Colonic mucosa (tissue), 4 donors: ENCODE results near the gene UBL3. TPM values are rescaled to one million over a fixed set of nuclear protein-coding genes. Genes with fewer than 3 reads are reported as not detected.

ENCODE experiments used
- DNase-seq: peaks from one replicate; pipeline ENCODE4 v3.0.0-alpha.2; 2020
- H3K27ac ChIP-seq: fragments of 200-600 bp; one replicate; pipeline ENCODE4 v1.8.0; 2021
- H3K27me3 ChIP-seq: fragments of 200-600 bp; one replicate; pipeline ENCODE4 v1.8.0; 2021
- H3K36me3 ChIP-seq: fragments of 200-600 bp; one replicate; pipeline ENCODE4 v1.8.0; 2021
- H3K4me1 ChIP-seq: fragments of 200-600 bp; one replicate; pipeline ENCODE4 v1.8.0; 2021; ENCODE audit warnings: mild to moderate bottlenecking
- H3K4me3 ChIP-seq: fragments of 200-600 bp; one replicate; pipeline ENCODE4 v1.8.0; 2021
- H3K9ac ChIP-seq, 2 donors: one replicate each; pipeline ENCODE4 v1.7.0; 2013; ENCODE audit warnings: control low read depth in 2 of 2, low read depth in 2 of 2, low read length in 2 of 2
- H3K9me3 ChIP-seq: fragments of 200-600 bp; one replicate; pipeline ENCODE4 v1.8.0; 2021
- intact Hi-C: fragments of 100-400 bp; cut with DNase I; formaldehyde crosslinking; loops from one replicate; pipeline ENCODE4 v1.14.1; 2022
- total RNA-seq, 2 donors: library from RNA; stranded (reverse); fragmentation: NEBNext Ultra II Directional in 1 of 2; extraction: Animal tissue kit (Norgen Biotek cat#: 25700) in 1 of 2; gene quantifications; one replicate each; pipeline ENCODE4 v1.2.1, GENCODE V29; 2021
- TF ChIP-seq, protein P1 (sequence below): fragments of 200-600 bp; IDR thresholded peaks from one replicate; pipeline ENCODE4 v1.8.0; 2022; ENCODE audit warnings: antibody characterized with exemption, mild to moderate bottlenecking
- donor health status: healthy.
- donor health status: DM: no; HTN: no; CAD: no.
- donor health status: DM: no; HTN: no; CAD: no.

Gene UBL3
- total RNA-seq, 2 donors from 2014 or later = 30.0 to 50.3 TPM

DNA sequence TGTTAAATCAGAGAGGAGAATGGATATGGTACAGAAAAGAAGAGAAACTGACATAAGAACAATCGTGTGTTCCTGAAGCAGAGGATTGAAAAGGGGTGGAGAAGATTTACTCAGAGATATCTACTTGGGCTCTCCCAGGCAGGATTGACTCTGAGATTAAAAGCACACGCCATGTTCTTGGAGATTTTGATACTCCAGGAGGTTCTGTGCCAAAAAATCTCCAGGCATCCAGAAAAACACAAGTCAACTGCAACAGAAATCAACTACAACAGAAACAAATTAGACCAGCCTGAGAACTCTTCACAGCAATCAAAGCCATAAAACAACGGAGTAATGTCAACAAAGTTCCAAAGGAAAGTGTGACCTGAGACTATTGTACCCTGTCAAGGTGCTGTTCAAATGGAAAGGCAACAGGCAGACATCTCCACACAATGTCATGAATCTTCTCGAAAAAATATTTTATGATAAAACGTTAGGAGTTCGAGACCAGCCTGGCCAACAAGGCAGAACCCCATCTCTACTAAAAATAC lies 104.2 kb downstream of the UBL3 start:
- no peaks in the 10 kb centered on the region for H3K27me3 ChIP-seq
- no peak for DNase-seq
- H3K36me3 ChIP-seq = no peaks in the 10 kb centered on the region
- no peak overlapping the region for H3K4me3 ChIP-seq
- intact Hi-C loops = no loop called here
- H3K9me3 ChIP-seq = no peaks in the 10 kb centered on the region
- TF ChIP-seq, protein P1, sequence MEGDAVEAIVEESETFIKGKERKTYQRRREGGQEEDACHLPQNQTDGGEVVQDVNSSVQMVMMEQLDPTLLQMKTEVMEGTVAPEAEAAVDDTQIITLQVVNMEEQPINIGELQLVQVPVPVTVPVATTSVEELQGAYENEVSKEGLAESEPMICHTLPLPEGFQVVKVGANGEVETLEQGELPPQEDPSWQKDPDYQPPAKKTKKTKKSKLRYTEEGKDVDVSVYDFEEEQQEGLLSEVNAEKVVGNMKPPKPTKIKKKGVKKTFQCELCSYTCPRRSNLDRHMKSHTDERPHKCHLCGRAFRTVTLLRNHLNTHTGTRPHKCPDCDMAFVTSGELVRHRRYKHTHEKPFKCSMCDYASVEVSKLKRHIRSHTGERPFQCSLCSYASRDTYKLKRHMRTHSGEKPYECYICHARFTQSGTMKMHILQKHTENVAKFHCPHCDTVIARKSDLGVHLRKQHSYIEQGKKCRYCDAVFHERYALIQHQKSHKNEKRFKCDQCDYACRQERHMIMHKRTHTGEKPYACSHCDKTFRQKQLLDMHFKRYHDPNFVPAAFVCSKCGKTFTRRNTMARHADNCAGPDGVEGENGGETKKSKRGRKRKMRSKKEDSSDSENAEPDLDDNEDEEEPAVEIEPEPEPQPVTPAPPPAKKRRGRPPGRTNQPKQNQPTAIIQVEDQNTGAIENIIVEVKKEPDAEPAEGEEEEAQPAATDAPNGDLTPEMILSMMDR = no peak
- H3K4me1 ChIP-seq = peaks cover 4% of the 10 kb centered on the region
- H3K27ac ChIP-seq = no peak overlapping the region
- no peak overlapping the region for H3K9ac ChIP-seq

DNA sequence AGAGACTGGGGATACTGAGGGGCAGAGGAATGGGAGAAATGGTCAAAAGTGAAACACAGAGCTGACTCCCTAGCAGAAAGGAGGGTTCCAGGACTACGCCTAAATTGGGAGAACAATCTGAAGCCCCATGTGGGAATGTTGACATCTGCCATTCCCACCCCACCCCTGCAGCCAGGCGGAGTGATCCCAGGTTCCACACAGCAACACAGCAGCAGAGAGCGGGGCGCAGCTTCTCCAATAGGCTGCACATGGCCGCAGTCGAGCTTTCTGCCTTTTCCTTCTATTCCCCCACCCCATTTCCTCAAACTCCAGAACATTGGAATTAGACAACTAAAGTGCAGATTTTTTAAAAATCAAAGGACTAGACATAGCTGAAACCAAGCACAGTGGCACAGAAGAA lies 104.7 kb downstream of the UBL3 start:
- H3K9me3 ChIP-seq = no peaks in the 10 kb centered on the region
- H3K27me3 ChIP-seq = no peaks in the 10 kb centered on the region
- intact Hi-C loops = no loop called here
- peaks cover 4% of the 10 kb centered on the region for H3K4me1 ChIP-seq
- no peak overlapping the region for H3K9ac ChIP-seq
- no peak for DNase-seq
- no peaks in the 10 kb centered on the region for H3K36me3 ChIP-seq
- H3K27ac ChIP-seq = no peak overlapping the region
- H3K4me3 ChIP-seq = no peak overlapping the region
- TF ChIP-seq, protein P1 = no peak

DNA sequence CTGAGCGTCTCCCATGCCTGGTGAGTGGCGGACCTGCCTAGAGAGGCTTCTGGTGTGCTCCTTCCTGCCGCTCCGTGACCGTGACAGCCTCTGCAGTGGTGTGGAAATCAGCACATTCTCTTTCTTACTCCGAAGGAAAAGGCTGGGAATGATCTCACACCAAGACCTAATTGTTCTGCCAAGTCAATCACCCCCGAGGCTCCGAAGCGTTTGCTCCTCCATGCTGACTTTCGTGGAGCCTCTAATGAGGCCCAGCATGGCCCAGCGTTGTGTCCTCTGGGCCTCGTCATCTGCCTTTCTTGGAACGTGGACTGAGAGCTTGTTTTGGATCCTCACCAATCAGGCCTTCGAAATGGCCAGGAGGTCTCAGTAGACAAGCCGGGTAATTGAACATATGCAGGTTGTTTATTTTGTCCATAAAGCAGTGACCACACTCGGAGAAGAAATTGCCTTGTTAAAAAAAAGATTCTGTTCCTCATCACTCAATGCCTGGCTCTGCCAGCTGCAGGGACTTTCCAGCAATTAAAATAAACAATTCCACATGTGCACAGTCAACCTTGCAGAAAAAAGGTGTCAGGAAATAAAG lies 107.1 kb downstream of the UBL3 start:
- H3K9ac ChIP-seq = no peak overlapping the region
- DNase-seq = no peak
- intact Hi-C loops = no loop called here
- peaks cover 4% of the 10 kb centered on the region for H3K4me1 ChIP-seq
- TF ChIP-seq, protein P1 = no peak
- H3K9me3 ChIP-seq = no peaks in the 10 kb centered on the region
- H3K4me3 ChIP-seq = no peak overlapping the region
- H3K27me3 ChIP-seq = no peaks in the 10 kb centered on the region
- H3K36me3 ChIP-seq = no peaks in the 10 kb centered on the region
- H3K27ac ChIP-seq = no peak overlapping the region

DNA sequence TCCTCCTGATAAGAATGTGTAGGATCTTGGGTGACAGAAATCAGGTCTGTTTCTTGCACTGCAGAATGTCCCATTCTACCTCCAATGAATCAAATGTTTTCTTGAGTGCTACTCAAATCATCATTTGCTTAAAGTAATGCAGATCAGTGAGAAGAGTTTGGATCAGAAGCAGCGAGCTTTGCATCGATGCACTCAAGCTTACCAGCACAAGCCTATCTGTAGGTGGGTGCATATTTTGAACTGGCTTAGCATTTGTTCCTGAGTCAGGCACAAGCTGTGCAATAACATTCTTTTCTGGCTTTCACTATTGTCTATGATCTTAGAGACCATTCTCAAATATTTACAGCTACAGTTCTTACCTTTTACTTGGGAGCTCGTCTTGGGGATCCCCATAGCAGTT lies 109.5 kb downstream of the UBL3 start:
- H3K27ac ChIP-seq = no peak overlapping the region
- H3K27me3 ChIP-seq = no peaks in the 10 kb centered on the region
- H3K36me3 ChIP-seq = no peaks in the 10 kb centered on the region
- no peak overlapping the region for H3K4me3 ChIP-seq
- no peaks in the 10 kb centered on the region for H3K9me3 ChIP-seq
- peaks cover 4% of the 10 kb centered on the region for H3K4me1 ChIP-seq
- intact Hi-C loops = no loop called here
- TF ChIP-seq, protein P1 = no peak
- no peak overlapping the region for H3K9ac ChIP-seq
- no peak for DNase-seq

DNA sequence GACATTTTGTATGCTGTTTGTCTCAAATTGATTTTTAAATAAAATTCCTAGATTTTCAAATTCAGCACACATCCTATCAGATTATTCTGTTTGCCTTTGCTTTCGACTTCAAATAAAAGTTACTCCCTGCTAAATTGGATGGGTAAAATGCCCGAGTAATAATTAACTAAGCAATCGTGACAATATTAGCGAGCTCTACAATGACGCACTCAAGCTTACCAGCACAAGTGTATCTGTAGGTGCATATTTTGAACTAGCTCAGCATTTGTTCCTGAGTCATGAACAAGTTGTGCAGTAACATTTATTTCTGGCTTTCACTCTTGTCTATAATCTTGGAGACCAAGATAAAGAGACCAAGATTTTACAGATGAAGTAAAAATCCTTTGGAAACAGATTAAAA lies 113.4 kb downstream of the UBL3 start:
- Histone ChIP-seq H3K9ac (no peak overlapping the region), H3K4me3 (no peak overlapping the region), H3K36me3 (no peaks in the 10 kb centered on the region), H3K27me3 (no peaks in the 10 kb centered on the region), H3K9me3 (no peaks in the 10 kb centered on the region), H3K4me1 (no peaks in the 10 kb centered on the region), H3K27ac (no peak overlapping the region)
- DNase-seq = no peak
- TF ChIP-seq, protein P1 = no peak
- intact Hi-C loops = no loop called here
